ENCODE results near the gene LILRB1.
"Not testable (repeated sequence)": the region's sequence is repeated elsewhere in the genome, so short reads cannot be mapped to it uniquely, and the experiment has no call there.

LILRB1 gene

GRCh38 chr19:54626757-54627156, 3.5 kb upstream of the LILRB1 start:
- ATAC-seq: no peak

- ATAC-seq: not testable (repeated sequence)
These were observed 2.4 kb upstream of the LILRB1 start for GRCh38 chr19:54627912-54628311.

DNA sequence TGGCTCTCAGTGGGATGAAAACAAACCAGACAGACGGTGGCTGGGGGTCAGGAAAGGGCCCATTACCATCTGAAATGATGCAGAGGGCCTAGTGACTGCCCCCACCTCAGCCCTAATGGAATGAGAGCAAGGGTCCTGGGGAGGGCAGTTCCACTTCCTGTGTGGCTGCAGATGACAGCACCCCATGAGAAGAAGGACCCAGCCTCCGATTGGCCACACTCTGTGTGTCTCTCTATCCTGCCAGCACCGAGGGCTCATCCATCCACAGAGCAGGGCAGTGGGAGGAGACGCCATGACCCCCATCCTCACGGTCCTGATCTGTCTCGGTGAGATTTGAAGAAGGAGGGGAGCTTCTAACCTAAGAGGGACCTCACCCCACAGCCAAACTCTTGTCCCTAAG, 498 bp downstream of the LILRB1 start:
- ATAC-seq: no peak

DNA sequence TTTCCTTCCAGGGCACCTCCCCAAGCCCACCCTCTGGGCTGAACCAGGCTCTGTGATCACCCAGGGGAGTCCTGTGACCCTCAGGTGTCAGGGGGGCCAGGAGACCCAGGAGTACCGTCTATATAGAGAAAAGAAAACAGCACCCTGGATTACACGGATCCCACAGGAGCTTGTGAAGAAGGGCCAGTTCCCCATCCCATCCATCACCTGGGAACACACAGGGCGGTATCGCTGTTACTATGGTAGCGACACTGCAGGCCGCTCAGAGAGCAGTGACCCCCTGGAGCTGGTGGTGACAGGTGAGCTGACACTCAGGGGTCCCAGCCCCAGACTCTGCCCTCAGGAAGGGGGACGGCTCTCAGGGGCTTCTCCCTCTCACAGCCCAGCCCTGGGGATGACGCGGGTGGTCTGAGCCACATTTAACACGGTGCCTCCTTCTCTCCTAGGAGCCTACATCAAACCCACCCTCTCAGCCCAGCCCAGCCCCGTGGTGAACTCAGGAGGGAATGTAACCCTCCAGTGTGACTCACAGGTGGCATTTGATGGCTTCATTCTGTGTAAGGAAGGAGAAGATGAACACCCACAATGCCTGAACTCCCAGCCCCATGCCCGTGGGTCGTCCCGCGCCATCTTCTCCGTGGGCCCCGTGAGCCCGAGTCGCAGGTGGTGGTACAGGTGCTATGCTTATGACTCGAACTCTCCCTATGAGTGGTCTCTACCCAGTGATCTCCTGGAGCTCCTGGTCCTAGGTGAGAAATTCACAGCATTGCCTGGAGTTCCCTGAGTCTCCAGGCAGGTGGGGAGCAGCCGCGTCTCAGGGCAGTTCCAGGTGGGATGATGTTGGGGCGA, 1.4 kb downstream of the LILRB1 start:
- not testable (repeated sequence) for ATAC-seq

DNA sequence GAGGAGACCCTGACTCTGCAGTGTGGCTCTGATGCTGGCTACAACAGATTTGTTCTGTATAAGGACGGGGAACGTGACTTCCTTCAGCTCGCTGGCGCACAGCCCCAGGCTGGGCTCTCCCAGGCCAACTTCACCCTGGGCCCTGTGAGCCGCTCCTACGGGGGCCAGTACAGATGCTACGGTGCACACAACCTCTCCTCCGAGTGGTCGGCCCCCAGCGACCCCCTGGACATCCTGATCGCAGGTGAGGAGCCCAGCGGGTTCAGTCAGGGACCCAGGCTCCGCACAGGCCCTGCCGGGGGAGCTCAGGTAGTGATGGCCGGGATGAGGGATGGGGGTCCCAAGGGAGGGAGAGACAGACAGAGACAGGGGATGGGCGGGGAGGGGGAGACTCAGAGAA, 2.2 kb downstream of the LILRB1 start:
- not testable (repeated sequence) for ATAC-seq

- no peak for ATAC-seq
These were observed 3.1 kb downstream of the LILRB1 start for GRCh38 chr19:54633401-54633800.

DNA sequence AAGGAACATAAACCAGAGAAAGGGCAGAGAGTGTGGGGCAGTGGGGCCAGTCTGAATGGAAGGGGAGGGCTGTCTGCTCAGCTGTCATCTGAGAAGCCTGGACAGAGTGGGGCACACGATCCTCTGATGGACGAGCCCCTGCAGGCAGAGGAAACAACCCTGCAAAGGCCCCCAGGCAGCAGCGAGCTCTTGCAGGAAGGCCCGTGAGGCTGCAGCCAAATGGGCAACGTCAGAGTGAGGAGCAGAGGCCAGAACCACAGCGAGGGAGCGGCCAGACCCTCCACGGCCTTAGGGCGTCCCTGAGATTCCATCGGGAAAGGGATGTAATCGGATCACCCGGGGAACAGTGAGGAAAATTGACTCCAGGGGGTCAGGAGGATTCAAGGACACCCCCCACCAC, 5.8 kb downstream of the LILRB1 start:
- not testable (repeated sequence) for ATAC-seq

- ATAC-seq: no peak
These were observed 8.4 kb downstream of the LILRB1 start for GRCh38 chr19:54638683-54639082.

- ATAC-seq: not testable (repeated sequence)
These were observed 12.7 kb downstream of the LILRB1 start for GRCh38 chr19:54642953-54643352.

DNA sequence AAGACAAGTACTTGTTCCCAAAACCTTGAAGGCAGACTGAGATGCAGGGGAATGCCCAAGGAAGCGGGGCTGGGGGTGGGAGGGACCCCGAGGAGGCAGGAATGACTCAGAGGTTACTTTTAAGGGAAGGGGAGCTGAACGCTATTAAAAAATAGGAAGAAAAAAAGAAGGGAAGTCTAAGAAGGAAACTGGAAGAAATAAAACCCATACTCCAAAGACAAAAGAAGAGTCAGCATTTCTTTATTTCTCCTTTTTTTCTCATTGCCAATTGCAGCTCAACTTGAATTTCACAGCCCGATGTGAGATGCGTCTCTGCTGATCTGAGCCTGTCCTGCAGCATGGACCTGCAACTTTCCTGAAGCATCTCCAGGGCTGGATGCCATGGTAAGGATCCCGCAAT, 13.3 kb downstream of the LILRB1 start:
- ATAC-seq: not testable (repeated sequence)

GRCh38 chr19:54644056-54644455, 13.8 kb downstream of the LILRB1 start:
- no peak for ATAC-seq

DNA sequence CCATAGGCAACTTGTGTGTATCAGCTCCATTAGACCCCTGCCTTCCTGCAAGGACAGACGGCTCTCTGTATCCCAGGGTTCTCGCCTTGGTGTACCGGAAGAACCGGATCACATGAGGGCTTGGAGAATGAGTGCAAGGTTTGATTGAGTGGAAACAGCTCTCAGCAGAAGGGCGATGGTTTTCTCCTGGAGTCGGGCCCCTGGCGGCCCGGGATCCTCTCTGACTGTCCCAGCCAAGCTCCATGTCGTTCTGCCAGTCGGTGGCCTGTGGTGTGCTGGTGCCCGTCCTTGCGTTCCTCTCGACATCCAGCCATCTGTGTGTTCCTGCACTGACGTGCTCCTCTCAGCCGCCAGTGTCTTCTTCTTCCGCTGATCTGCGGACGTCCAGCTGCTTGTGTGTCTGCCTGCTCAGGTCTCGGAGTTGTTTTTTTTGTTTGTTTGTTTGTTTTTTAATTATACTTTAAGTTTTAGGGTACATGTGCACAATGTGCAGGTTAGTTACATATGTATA, 16.1 kb downstream of the LILRB1 start:
- ATAC-seq: no peak

DNA sequence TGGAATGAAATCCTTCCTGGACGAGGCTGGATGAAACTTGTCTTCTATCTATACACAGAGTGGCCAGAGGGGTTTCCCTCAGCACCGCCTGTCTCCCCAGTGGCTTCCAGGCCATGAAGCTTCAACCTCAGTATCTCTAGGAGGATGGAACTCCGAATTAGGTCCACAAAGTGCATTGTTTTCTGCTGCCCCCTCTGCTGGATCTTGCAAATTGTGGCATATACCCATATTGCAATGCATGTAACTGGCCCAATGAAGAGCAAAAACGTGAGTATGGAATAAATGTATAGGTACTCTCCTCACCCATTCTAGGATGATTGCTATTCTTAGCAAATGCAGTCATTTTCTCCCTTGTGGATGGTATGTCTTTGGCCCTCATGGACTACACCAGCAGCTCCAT, 17.8 kb downstream of the LILRB1 start:
- ATAC-seq: no peak

DNA sequence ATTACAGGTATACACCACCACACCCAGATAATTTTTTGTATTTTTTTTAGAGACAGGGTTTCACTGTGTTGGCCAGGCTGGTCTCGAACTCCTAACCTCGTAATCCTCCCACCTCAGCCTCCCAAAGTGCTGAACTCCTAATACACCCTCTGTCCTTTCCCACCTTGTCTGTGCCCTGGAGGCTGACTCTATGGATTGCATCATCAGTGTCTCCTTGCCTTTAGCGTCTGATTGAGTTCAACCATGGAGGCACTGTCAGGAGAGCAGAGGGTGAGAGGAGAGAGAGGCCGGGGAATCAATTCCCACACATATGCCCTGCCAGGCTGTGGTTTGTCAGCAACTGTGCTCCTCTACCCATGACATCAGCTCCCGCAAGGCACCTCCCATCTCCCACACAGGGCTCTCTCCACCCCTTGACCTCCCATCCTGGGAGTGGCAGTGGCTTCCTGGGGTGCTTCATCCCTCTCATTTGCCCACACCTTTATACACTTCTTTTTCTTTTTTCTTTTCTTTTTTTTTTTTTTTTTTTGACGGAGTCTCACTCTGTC, 19.9 kb downstream of the LILRB1 start:
- ATAC-seq: no peak

DNA sequence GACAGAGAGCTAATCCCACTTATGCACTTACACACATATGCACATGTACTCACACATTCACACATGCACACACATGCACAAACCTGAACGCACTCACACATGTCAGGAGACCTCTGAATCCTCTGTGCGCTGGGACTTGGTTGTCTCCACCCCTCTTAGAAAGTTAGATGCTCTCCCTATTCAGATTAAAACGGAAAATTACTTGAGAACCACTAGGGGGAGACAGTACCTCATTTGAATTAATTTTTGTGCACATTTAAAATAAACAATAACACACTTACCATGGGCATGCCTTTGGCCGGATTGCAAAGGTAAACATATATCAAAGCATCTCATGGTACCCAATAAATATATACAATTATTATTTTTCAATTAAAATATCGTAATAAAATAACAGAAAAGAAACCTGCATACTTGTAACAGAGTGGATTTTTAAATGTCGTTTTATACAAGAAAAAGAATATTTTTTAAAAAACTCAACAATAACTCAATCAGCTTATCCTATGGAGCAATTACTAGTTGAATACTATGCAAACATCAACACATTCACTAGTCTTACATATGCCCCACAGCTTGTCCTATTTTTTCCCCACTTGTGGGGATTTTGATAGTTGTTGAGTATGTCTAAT, 23.0 kb downstream of the LILRB1 start:
- ATAC-seq: no peak

DNA sequence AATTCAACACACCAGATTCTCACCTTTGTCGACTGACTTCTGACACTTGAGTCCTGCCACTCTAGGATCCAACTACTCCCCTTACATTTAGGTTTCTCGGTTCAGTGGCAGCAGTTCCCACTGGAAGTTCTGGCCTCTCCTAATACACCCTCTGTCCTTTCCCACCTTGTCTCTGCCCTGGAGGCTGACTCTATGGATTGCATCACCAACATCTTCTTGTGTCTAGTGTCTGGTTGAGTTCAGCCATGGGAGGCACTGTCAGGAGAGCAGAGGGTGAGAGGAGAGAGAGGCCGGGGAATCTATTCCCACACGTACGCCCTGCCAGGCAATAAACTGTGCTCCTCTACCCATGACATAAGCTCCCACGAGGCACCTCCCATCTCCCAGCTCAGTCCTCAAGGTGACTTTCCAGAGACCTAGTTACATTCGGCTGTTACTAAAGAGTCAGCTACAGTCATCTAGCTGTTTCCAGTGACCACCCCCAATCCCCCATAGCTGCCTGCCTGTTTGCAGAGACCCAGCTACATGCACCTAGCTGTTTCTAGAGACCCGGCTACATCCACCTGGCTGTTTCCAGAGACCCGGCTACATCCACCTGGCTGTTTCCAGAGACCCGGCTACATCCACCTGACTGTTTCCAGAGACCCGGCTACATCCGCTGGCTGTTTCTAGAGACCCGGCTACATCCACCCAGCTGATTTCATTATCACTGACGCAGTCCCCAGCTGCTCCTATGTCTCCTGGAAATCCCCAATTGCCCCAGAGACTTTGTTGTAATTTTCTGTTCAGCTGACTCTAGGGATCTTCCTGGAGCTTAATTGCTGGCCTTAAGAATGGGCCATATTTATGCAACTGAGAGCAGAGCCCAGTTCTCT, 24.4 kb downstream of the LILRB1 start:
- no peak for ATAC-seq

- ATAC-seq: no peak
These were observed 29.0 kb downstream of the LILRB1 start for GRCh38 chr19:54659300-54659699.

GRCh38 chr19:54660306-54660705, 30.0 kb downstream of the LILRB1 start:
- ATAC-seq: no peak

- ATAC-seq: no peak
These were observed 30.7 kb downstream of the LILRB1 start for GRCh38 chr19:54660964-54661363.

DNA sequence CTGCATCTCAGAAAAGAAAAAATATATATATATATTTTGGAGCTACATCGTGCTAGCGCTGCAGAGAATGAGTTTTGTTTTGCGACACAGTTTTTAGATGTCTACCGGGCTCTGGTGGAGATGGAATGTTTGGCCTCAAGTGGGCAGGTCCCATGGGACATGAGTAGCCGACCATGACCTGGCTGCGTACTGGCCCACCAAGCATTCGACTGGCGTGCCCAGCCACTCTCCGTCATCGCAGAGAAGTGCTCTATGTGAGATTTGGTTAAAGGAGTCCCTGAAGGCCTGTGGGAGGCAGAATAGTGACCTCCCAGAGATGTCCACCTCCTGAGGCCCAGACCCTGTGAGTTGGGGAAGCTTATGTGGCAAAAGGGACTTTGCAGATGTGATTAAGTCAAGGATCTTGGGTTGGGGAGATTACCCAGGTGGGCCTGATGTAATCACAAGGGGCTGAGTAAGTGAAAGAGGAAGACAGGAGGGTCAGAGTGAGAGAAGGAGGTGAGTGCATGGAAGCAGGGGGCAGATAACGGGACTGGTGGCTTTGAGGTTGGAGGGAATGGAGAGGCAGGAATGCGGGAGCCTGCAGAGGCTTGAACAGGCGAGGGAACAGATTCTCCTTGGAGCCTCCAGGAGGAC, 31.7 kb downstream of the LILRB1 start:
- no peak for ATAC-seq

- ATAC-seq: no peak
These were observed 32.4 kb downstream of the LILRB1 start, which contains the start of gene LILRB4 for GRCh38 chr19:54662730-54663129. LILRB4 (plus strand) TSS chr19:54662985; CDS start chr19:54663034, 49 bp downstream.

DNA sequence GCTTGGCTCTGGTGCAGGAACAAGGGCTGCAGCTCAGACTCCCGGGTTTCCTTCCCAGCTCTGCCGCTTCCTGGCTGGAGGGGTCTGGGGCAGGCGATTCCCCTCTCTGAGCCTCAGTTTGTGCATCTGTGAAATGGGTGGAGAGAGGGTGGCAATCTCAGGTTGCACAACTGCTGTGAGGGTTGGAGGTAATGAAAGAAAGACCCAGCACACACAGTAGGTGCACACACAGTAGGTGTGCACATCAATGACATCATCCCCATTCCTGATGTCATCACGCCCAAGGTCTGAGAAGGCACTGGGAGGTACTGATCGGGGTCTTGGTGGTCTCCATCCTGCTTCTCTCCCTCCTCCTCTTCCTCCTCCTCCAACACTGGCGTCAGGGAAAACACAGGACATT, 35.2 kb downstream of the LILRB1 start:
- no peak for ATAC-seq
